Dedifferentiated amniotic fluid mesenchymal stem cell (primary cell): Measurements from ENCODE around the gene ARHGAP24.
"Not testable (repeated sequence)": the region's sequence is repeated elsewhere in the genome, so short reads cannot be mapped to it uniquely, and the experiment has no call there.

Experiments used
- DNase-seq: peaks from one replicate; pipeline ENCODE4 v3.0.0-alpha.2; 2016; ENCODE audit errors: extremely low spot score

ARHGAP24 gene

GRCh38 chr4:85860066-85860740 lies 385.3 kb downstream of the ARHGAP24 start:
- no peak for DNase-seq

GRCh38 chr4:85861064-85861765 lies 386.3 kb downstream of the ARHGAP24 start:
- DNase-seq, result no peak

GRCh38 chr4:85862896-85863295 lies 387.9 kb downstream of the ARHGAP24 start:
- no peak for DNase-seq

- DNase-seq, result no peak
Measured at GRCh38 chr4:85864259-85865205, 389.6 kb downstream of the ARHGAP24 start.

GRCh38 chr4:85865256-85865655 lies 390.3 kb downstream of the ARHGAP24 start:
- DNase-seq, result no peak

- DNase-seq, result peak; percentile 11
Measured at GRCh38 chr4:85866508-85866907, 391.6 kb downstream of the ARHGAP24 start.

GRCh38 chr4:85867271-85867670 lies 392.3 kb downstream of the ARHGAP24 start:
- peak; percentile 8 for DNase-seq

- DNase-seq, result peak; percentile 13
Measured at GRCh38 chr4:85869181-85869580, 394.2 kb downstream of the ARHGAP24 start.

- peak; percentile 9 for DNase-seq
Measured at GRCh38 chr4:85870298-85871083, 395.5 kb downstream of the ARHGAP24 start.

- DNase-seq, result no peak
Measured at GRCh38 chr4:85873566-85873965, 398.6 kb downstream of the ARHGAP24 start.

- DNase-seq, result no peak
Measured at GRCh38 chr4:85879518-85879917, 404.6 kb downstream of the ARHGAP24 start.

- DNase-seq, result no peak
Measured at GRCh38 chr4:85883180-85883579, 408.2 kb downstream of the ARHGAP24 start.

GRCh38 chr4:85884251-85884650 lies 409.3 kb downstream of the ARHGAP24 start:
- no peak for DNase-seq

GRCh38 chr4:85886665-85887064 lies 411.7 kb downstream of the ARHGAP24 start:
- no peak for DNase-seq

- DNase-seq, result no peak
Measured at GRCh38 chr4:85889314-85889713, 414.4 kb downstream of the ARHGAP24 start.

- no peak for DNase-seq
Measured at GRCh38 chr4:85895755-85896154, 420.8 kb downstream of the ARHGAP24 start.

GRCh38 chr4:85898231-85898630 lies 423.3 kb downstream of the ARHGAP24 start:
- no peak for DNase-seq

- no peak for DNase-seq
Measured at GRCh38 chr4:85901500-85901899, 426.6 kb downstream of the ARHGAP24 start.

- not testable (repeated sequence) for DNase-seq
Measured at GRCh38 chr4:85902647-85903046, 427.7 kb downstream of the ARHGAP24 start.

- DNase-seq, result no peak
Measured at GRCh38 chr4:85905761-85906160, 430.8 kb downstream of the ARHGAP24 start.

GRCh38 chr4:85907001-85907400 lies 432.1 kb downstream of the ARHGAP24 start:
- no peak for DNase-seq
